Loucy (cell line): Measurements from ENCODE around the gene TXNL4A.

ENCODE experiments used
- H2AFZ ChIP-seq: fragments of 200-600 bp; sonication (generic); 2 replicates; pipeline ENCODE4 v1.6.0; 2016; ENCODE audit warnings: antibody characterized with exemption, mild to moderate bottlenecking, low read length, moderate library complexity
- H3F3A ChIP-seq: fragments of 200-600 bp; 2 replicates; pipeline ENCODE4 v1.6.0; 2016; ENCODE audit warnings: antibody characterized with exemption, low read depth, mild to moderate bottlenecking
- H3K27me3 ChIP-seq: fragments of 200-600 bp; sonication (generic); 2 replicates; pipeline ENCODE4 v1.6.1; 2014; ENCODE audit warnings: low read length, mild to moderate bottlenecking; ENCODE audit not compliant: insufficient read depth, poor library complexity, severe bottlenecking
- H3K36me3 ChIP-seq: fragments of 200-600 bp; sonication (generic); 2 replicates; pipeline ENCODE4 v1.6.1; 2016; ENCODE audit warnings: low read length; ENCODE audit not compliant: insufficient read depth
- H3K4me1 ChIP-seq: fragments of 200-600 bp; sonication (generic); 2 replicates; pipeline ENCODE4 v1.5.1; 2014; ENCODE audit warnings: low read length, mild to moderate bottlenecking; ENCODE audit not compliant: insufficient read depth, poor library complexity, severe bottlenecking
- H3K4me2 ChIP-seq: fragments of 200-600 bp; sonication (generic); 2 replicates; pipeline ENCODE4 v1.6.0; 2014; ENCODE audit warnings: antibody characterized with exemption, low read length, low read depth, mild to moderate bottlenecking; ENCODE audit not compliant: poor library complexity, severe bottlenecking
- H3K4me3 ChIP-seq: fragments of 200-600 bp; sonication (generic); 2 replicates; pipeline ENCODE4 v1.5.1; 2014; ENCODE audit warnings: low read length, mild to moderate bottlenecking, mixed read lengths; ENCODE audit not compliant: poor library complexity, severe bottlenecking
- H3K79me2 ChIP-seq: fragments of 200-600 bp; sonication (generic); 2 replicates; pipeline ENCODE4 v1.6.1; 2014; ENCODE audit warnings: low read length; ENCODE audit not compliant: insufficient read depth
- H3K9ac ChIP-seq: fragments of 200-600 bp; sonication (generic); 2 replicates; pipeline ENCODE4 v1.6.0; 2014; ENCODE audit warnings: mild to moderate bottlenecking, low read depth, low read length, moderate library complexity; ENCODE audit not compliant: poor library complexity, severe bottlenecking
- H3K9me2 ChIP-seq: fragments of 200-600 bp; sonication (generic); replicated peaks from 2 replicates; pipeline ENCODE4 v1.6.1; 2016; ENCODE audit warnings: low read depth, low read length, mixed read lengths
- H3K9me3 ChIP-seq: fragments of 200-600 bp; sonication (generic); 2 replicates; pipeline ENCODE4 v1.6.1; 2014; ENCODE audit warnings: mild to moderate bottlenecking, antibody characterized with exemption, low read length, low read depth; ENCODE audit not compliant: insufficient read depth
- H4K20me1 ChIP-seq: fragments of 200-600 bp; sonication (generic); 2 replicates; pipeline ENCODE4 v1.6.0; 2014; ENCODE audit warnings: antibody characterized with exemption, low read length, mild to moderate bottlenecking; ENCODE audit not compliant: insufficient read depth, poor library complexity, severe bottlenecking
- CTCF ChIP-seq: fragments of 200-600 bp; sonication (generic); conservative IDR thresholded peaks from 2 replicates; pipeline ENCODE4 v1.5.1; 2014; ENCODE audit warnings: mild to moderate bottlenecking, antibody characterized with exemption, low read length
- EZH2phosphoT487 ChIP-seq: fragments of 200-600 bp; IDR thresholded peaks from 2 replicates; pipeline ENCODE4 v1.6.1; 2018; ENCODE audit warnings: antibody characterized with exemption, mild to moderate bottlenecking, moderate library complexity, borderline replicate concordance

The TXNL4A gene

GRCh38 chr18:79927607-79928562 is 60.5 kb downstream of the TXNL4A start:
- Histone ChIP-seq H3K9me3 (peaks cover 15% of the 10 kb centered on the region; the same call in 1 of the 2 replicates), H3K4me2 (no peak overlapping the region), H3K9ac (no peak overlapping the region), H4K20me1 (no peaks in the 10 kb centered on the region), H3K9me2 (no peaks in the 10 kb centered on the region), H3K27me3 (no peaks in the 10 kb centered on the region), H3K4me1 (no peaks in the 10 kb centered on the region), H3K36me3 (peaks cover 26% of the 10 kb centered on the region), H3K79me2 (peaks cover 21% of the 10 kb centered on the region), H3F3A (no peaks in the 10 kb centered on the region), H3K4me3 (no peak overlapping the region), H2AFZ (no peak overlapping the region)
- TF ChIP-seq CTCF (no peak), EZH2phosphoT487 (no peak)

GRCh38 chr18:79926715-79927606 is 61.4 kb downstream of the TXNL4A start:
- no peak overlapping the region for H2AFZ ChIP-seq
- H4K20me1 ChIP-seq, result no peaks in the 10 kb centered on the region
- peaks cover 12% of the 10 kb centered on the region; the same call in 1 of the 2 replicates for H3K9me3 ChIP-seq
- H3K79me2 ChIP-seq, result peaks cover 21% of the 10 kb centered on the region
- no peaks in the 10 kb centered on the region for H3K4me1 ChIP-seq
- no peaks in the 10 kb centered on the region for H3K9me2 ChIP-seq
- no peak overlapping the region for H3K4me2 ChIP-seq
- no peak for TF ChIP-seq EZH2phosphoT487
- TF ChIP-seq CTCF, result no peak
- peaks cover 26% of the 10 kb centered on the region for H3K36me3 ChIP-seq
- no peaks in the 10 kb centered on the region for H3F3A ChIP-seq
- no peak overlapping the region for H3K4me3 ChIP-seq
- H3K9ac ChIP-seq, result no peak overlapping the region
- H3K27me3 ChIP-seq, result no peaks in the 10 kb centered on the region

GRCh38 chr18:79926306-79926705 is 62.1 kb downstream of the TXNL4A start:
- no peaks in the 10 kb centered on the region for H3K27me3 ChIP-seq
- no peaks in the 10 kb centered on the region for H3K4me1 ChIP-seq
- H2AFZ ChIP-seq, result no peak overlapping the region
- no peaks in the 10 kb centered on the region for H3K9me2 ChIP-seq
- no peak overlapping the region for H3K9ac ChIP-seq
- peaks cover 8% of the 10 kb centered on the region; the same call in 1 of the 2 replicates for H3K9me3 ChIP-seq
- no peaks in the 10 kb centered on the region for H4K20me1 ChIP-seq
- H3K79me2 ChIP-seq, result peaks cover 18% of the 10 kb centered on the region
- TF ChIP-seq EZH2phosphoT487 (no peak), CTCF (no peak)
- no peak overlapping the region for H3K4me3 ChIP-seq
- H3K4me2 ChIP-seq, result no peak overlapping the region
- H3F3A ChIP-seq, result no peaks in the 10 kb centered on the region
- peaks cover 26% of the 10 kb centered on the region for H3K36me3 ChIP-seq
